ENCODE measurements around the gene EIPR1.

Gene EIPR1

DNA sequence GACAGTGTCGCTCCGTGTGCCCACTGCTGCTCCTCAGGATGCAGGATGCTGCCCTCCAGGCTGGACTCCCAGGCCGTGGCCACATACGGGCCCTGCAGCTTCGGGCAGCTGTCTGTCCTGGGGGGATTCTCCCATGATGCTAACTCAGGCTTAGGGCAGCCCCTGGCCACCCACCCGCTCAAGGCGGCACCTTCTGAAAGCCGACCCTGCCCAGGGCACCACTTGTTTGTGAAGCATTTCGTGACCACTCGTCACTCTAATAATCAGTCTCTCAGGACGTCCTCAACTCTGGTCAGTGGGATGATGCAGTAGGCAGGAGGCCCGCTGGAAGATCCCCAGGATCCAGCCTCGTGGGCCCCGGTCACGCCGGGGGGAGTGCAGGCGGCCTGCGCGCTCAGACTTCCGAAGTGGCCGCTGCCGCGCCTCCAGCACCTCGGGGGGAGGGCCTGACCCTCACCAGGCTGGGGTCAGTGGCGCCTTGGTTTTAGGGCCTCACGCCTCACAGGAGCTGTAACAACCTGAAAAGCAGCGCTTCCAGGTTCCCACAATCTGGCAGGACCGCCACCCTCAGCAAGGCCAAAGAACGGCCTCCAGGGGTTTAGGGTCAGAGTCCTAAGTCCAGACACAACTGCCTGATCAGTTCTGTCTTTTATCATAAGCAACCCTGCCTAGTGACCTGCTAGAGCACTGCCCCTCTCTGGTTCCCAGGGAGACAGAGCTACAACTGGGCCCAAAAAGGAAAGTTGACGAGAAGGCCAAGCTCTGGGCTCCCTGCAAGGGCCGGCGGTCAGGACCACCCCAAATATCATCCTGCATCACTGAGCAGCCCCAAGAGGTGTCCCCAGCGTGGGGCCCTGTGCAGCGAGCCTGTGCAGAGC lies 53.0 kb downstream of the EIPR1 start:
- DNase-seq (ENCODE audit: low read depth, low spot score): no peak

DNA sequence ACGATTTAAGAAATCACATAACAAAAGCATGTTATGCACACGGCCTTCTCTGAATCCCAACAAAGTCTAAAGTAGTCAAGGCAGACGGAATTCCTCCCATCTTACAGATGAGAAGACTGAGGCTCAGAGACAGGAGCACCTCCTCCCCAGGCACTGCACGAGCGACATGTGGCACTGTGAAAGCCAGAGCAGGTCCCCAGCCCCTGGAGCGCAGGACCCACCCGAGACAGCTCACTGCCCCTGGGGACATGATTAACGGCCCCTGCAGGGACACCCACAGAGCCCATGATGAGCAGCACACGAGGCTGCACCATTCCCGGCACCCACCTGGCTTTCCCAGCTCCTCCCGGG lies 53.6 kb downstream of the EIPR1 start:
- DNase-seq (ENCODE audit: low read depth, low spot score): no peak

DNA sequence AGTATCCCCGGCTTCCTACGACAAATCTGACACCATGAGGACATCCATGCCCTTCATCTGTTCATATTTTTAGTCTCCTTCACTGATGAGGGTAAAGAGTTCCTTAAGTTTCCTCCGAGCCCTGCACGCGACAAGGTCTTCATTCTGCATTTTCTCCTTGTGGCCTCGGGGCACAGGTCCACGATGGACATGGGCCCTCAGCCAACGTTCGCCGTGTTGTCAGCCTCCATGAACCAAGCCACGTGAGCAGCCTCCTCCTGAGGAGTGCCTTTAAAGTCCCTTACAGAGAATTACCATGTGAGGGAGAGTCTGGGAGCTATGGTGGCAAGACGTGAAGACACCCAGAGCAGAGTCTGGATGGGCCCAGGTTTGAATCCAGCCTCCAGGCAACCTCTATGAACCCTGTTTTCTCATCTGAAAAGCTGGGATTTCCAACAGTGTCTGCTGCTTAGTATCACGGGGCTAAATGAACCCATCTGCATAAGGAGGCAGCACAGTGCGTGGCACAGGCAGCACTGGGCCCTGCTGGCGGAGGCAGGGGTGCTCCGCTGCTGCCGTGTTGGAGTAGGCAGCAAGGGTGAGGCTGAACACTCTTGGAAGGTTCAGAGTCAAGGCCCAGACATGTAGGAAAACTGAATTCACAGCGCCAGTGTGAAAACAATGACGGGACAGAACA lies 54.1 kb downstream of the EIPR1 start:
- DNase-seq (ENCODE audit: low read depth, low spot score): no peak

DNA sequence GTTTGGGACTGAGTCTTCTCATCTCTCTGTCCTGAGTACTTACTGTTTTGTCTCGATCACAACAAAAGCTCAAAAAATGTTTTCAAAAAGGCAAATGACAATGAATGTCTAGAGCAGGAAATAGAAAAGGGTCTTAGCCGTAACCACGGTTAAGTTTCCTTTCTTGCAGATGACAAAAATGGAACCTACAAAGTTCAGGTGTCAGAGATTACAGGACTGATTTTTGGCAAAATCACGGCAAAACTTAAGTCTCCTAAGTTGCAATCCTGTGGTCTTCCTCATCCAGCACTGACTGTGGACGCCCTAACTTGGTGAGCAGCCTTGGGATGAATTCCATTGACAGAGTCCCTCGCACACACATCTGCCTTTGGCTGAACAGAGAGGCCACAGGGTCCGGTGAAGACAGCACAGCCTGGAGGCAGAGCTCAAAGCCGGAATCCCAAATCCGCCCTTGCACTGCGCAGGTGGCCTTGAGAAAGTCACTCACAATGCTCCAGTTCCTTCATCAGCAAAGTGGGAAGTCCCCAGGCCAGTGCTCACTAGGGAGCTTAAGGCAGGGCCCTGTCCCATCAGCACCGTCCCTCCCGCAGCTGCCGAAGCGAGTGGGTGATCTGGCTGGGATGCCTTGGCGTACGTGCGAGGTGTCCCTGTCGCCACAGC lies 55.2 kb downstream of the EIPR1 start:
- DNase-seq (ENCODE audit: low read depth, low spot score): no peak

DNA sequence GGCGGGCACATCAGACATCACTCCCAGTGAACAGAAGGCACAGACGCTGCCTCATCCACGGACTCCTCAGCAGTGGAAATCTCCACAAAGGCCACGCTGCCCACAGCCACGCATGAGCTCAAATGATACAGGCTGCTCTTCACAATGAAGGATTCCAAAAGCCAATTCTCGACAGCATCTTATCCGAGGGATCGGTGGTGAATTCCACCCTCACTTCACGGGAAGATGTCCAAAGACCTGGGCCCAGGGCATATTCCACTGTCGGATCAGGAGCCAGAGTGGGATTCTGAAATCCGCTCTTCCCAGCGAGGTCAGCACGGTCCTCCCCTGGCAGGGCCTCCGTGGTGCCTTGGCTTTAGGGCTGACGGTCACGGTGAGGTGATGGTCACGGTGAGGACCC lies 55.8 kb downstream of the EIPR1 start:
- DNase-seq (ENCODE audit: low read depth, low spot score): no peak

DNA sequence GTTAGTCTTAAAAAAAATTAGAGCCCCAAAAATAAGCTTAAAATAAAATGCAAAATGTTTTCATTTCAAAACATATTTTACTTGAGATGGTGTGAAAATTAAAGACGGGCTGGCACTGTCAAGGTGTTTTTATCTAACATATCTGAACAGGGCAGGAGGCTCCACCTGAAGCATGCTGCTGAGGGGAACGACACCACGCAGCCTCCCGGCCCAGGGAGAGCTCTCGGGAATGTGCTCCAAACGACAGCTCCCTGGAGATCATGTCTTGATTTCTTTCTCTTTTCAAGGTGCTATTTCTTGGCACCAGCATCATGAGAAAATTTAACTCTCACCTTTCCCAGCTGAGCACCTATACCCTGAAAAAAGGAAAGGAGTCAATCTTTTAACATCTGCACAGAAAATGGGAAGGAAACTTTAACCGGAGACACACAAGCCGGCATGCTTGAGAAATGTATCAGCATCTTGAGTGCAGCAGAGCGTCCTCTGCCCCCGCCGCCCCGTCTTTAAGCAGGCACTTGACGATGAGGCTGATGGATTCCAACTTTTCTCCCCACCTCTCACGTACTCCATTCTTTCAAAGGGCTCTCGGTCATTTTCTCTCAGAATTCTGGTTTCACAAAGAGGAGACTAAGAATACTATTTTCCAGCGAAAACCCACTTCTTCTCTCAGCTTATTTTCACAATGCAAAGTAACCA lies 56.6 kb downstream of the EIPR1 start:
- no peak for DNase-seq (ENCODE audit: low read depth, low spot score)

DNA sequence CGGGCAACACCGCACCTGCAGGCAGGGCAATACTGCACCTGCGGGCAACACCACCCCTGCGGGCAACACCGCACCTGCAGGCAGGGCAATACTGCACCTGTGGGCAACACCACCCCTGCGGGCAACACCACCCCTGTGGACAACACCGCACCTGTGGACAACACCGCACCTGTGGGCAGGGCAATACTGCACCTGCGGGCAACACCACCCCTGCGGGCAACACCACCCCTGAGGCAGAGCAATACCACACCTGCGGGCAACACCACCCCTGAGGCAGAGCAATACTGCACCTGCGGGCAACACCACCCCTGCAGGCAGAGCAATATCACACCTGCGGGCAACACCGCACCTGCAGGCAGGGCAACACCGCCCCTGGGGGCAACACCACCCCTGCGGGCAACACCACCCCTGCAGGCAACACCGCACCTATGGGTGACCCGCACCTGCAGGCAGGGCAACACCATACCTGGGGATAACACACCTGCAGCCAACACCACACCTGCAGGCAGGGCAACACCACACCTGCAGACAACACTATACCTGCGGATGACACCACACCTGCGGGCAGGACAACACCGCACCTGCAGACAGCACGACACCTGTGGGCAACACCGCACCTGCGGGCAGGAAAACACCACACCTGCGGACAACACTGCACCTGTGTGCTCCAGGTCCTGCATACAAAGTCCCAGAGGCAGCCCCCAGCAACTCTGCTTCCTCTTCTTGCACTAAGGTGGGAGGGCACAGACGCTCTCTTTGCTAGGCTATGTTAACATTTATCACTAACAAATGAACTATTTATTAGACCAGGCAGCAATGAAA lies 57.7 kb downstream of the EIPR1 start:
- DNase-seq (ENCODE audit: low read depth, low spot score): no peak

DNA sequence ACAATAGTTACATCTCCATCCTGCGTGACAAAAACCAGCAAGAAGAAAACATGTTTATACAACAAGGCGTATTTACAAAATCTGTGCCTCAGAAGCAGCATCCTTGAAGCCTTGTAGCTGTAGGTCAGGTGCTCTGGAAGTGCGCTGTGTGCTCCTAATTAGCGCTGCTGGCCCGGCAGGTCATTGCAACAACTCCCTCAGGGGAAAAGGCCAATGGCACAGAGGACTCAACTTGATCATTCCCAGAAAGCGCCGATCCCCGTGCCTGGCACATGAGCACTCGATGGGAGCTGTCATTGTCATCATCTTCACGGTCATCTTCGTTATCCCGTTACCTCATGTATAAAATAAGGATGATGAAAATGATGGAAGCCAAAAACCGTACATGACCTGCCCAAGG lies 58.5 kb downstream of the EIPR1 start:
- DNase-seq (ENCODE audit: low read depth, low spot score): no peak

DNA sequence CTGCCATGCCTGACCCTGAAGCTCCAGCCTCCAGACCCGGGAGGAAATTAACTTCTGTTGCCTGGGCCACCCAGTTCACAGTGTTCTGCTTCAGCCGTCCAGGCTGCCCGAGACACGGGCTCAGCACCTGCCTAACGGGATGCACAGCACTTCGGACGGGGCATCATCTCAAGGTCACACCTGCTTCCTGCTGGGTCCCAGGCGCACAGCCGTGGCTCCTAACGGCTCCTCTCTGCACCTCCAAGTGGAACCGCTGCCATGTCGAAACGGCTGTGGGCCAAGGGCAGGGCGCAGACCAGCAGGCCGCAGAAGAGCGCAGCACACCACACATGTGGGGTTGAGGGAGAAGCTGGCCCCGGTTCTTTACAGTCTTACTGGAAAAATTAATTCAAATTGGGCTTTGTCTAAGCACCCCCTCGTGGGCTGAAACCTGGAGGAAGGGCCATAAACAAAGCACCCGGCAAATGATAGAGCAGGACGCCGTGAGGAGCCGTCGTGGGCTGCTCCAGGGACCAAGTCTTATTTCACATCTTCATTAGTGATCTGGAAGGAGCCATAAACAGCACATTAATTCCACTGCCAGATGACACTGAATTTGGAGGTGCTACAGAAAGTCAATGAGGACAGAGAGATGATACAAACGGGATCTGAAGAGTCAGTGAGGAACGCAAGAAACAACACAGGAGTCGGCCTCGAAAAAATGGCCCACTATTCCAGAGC lies 59.6 kb downstream of the EIPR1 start:
- no peak for DNase-seq (ENCODE audit: low read depth, low spot score)

DNA sequence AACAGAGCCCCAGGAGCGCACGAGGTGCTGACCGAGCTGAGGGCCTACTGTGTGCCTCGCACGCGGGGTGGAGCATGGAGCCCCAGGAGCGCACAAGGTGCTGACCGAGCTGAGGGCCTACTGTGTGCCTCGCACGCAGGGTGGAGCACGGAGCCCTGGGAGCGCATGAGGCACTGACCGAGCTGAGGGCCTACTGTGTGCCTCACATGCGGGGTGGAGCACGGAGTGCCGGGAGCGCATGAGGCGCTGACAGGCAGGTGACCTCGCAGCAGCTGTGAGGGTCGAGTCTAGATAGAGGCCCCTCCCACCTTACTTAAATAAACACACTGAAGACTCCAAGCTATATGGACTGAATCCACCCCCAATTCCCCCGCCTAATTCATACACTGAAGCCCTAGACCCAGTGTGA lies 60.3 kb downstream of the EIPR1 start:
- DNase-seq (ENCODE audit: low read depth, low spot score): no peak

DNA sequence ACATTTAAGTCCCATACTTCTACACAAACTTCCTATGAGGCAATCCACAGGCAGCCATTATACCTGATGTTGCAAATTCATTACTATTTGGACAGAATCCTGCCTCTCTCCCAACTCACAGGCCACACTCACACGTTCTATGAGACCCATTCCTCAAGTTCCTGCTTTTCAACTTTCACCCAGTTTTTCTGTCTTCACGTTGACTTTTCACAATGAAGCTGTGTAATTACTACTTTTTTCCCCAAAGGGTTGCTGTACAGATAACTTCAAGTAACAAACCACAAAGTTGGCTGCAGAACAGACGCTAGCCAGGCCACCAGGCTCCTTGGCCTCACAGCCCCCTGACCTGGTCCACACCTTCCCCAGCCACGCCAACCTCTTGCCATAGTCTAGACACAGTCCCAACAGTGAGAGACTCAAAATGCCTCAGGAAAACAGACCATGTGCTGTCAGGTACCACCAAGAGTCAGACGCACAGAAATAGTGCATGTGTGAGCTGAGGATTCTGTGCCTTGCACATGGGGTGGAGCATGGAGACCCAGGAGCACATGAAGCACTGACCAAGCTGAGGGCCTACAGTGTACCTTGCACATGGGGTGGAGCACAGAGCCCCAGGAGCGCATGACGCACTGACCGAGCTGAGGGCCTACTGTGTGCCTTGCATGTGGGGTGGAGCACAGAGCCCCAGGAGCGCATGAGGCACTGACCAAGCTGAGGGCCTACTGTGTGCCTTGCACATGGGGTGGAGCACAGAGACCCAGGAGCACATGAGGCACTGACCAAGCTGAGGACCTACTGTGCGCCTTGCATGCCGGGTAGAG lies 61.0 kb downstream of the EIPR1 start:
- DNase-seq (ENCODE audit: low read depth, low spot score): no peak

DNA sequence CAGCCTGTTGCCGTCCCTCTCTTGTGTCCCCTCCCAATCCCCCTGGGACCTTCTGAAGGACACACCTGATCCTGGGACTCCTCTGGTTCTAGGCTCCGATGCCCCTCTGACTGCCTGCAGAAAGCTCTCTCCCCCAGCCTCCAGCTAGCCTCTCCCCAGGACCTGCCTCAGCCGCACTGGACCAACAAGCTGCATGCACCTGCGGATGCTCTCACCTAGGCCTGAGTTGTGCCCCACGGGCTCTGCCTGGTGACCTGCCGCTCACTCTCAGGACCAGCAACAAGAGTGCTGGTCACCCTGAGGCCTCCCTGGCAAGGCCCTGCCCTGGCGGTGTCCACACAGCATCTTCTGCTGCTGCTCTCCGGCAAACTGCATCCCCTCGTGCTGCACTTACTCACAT lies 63.0 kb downstream of the EIPR1 start:
- DNase-seq (ENCODE audit: low read depth, low spot score): no peak

DNA sequence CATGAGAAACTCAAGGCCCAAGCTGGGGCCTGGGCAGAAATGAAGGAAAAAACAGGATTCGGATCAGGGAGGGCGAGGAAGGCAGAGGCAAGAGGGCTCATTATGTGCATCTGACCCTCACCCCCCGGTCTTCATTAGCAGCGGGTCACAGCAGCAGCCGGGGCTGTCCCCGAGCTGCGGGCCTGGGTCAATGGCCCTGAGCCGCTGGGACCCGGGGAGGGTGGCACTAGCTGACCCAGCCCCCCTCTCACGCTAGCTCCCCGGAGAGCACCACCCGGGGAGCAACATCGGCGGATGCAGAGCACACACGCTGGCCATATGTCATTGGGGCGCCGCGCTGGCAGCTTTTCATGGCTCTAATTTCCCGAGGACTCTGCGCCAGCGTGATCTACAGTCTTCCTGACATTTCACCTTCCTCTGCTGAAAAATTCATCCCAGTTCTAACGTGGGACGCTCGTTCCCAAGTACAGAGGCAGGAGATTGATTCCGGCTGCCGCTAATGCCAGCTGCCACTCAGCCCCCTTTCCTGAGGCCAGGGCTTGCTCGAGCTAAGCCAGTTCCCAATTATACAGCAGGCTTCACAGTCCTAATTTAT lies 63.7 kb downstream of the EIPR1 start:
- DNase-seq (ENCODE audit: low read depth, low spot score): no peak

DNA sequence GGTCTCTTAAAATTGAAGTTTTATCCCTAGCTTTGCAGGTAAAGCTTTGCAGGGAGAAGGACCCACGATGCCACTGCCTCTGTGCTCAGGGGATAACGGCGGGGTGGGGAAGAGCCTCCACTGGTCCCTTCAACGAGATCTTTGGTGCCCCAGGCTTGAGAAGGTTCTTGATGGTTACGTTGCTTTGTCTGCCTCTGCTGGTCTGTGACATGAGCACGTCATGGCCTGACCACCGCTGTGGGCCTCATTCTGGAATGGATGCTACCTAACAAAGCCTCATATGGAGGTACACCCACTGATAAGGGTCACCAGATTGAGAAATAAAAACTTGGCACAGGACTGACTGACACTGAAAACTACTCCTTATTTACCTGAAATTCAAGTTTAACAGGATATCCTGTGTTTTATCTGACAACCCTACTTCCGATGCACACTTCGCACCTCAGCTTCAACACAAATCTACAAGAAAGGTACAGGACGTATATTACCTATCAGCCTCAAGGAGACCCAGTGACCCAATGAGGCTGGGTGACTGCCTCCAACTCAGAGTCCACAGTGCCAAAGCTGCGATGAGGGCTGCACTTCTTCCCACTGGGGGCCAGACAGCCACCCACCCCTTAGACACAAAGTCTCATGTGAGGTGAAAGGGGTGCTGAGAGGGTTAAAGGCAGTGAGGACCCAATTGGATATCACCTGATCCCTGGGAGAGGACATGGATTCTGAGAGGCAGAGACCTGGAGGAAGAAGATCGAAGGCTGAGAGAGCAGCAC lies 64.9 kb downstream of the EIPR1 start:
- DNase-seq (ENCODE audit: low read depth, low spot score): no peak

DNA sequence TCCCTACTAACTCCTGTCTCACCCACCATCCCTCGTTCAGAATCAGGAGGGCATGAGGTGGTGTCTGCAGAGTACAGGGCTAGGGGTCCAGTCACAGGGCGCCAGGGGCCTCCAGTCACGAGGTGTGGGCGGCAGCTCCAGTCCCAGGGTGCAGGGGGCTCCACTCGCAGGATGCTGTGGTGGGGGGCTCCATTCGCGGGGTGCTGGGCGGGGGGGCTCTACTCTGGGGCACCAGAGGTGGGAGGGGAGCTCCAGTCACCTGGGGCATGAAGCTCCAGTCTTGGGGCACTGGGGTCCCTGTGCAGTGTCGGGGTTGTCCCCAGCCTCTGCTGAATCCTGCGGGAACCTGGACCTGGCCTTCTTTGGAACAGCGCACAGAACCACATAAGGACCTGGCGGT lies 66.0 kb downstream of the EIPR1 start:
- no peak for DNase-seq (ENCODE audit: low read depth, low spot score)

DNA sequence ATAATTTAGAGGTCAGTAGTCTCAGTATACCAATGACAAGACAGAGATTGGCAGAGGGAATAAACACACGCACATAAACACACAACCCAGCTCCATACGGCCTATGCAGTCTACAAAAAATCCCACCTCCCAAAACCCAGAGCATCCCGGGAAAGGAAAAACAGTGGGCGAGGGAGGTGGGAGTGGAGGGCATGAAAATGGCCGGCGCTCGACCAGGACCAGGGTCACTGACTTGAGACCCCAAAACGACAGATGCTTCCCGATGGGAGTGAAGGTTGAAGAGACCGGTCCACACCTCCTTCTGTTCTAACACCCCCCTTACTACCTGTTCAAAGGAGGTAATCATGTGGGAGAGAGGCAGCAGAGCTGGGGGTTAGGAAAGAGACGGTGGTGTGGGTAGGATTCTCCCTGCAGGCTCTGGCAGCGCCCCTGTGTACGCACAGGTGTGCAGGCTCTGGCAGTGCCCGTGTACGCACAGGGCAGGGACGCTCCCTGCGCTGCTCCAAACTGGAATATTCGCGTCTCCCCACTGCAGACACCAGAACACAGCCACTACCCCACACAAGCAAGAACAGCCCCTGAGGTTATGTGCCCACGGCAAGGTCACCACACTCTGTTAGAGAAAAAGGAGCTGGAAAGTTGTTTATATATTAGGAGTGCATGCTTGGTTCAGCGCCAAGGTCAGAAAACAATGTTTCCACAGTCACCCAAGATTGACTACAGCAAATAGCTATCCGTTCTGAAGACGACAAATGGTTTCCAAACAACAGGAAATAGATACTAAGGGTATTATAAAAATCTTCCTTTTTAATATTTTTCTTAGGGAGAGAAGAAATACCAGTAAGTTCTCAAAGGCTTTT lies 67.9 kb downstream of the EIPR1 start:
- DNase-seq (ENCODE audit: low read depth, low spot score): no peak

DNA sequence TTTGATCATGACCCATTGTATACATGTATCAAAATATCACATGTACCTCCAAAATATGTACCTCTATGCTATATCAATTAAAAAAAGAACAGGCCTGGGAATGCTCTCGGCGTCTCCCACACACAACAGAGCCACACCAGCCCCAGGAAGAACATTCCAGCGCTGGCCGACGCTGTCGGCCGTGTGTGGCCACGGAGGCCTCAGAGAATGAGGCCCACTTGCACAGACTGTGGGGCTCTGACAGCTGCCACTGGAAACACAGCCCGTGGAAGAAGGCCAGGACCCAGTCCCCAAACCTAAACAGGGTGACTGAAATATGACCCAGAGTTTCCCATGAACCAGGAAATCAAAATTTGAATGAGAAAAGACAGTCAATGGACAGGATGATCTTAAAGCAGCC lies 69.7 kb downstream of the EIPR1 start:
- DNase-seq (ENCODE audit: low read depth, low spot score): no peak

DNA sequence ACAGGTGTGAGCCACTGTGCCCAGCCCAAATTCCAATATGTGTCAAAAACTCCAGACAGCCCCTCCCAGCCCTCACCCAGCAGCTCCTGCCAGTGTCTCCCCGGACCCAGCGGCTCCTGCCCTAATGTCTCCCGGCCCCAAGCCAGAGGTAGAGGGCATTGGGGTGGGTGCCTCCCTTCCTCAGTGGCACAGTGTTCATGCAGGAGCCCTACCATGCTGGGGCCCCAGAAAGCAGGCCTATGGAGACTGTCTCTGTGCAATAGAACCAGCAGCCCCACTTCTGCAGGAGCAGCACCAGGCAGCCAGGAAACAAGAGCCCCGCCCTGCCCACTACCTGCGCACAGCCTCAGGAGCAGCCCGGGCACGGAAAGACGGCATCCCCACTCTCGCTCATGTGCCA lies 70.4 kb downstream of the EIPR1 start:
- no peak for DNase-seq (ENCODE audit: low read depth, low spot score)

All from activated naive CD8-positive, alpha-beta T cell treated with anti-CD3 and anti-CD28 coated beads, Interleukin-2, amount 50 U/mL, for 16 hours (primary cell).